ENCODE measurements around the gene STS.

Gene STS

DNA sequence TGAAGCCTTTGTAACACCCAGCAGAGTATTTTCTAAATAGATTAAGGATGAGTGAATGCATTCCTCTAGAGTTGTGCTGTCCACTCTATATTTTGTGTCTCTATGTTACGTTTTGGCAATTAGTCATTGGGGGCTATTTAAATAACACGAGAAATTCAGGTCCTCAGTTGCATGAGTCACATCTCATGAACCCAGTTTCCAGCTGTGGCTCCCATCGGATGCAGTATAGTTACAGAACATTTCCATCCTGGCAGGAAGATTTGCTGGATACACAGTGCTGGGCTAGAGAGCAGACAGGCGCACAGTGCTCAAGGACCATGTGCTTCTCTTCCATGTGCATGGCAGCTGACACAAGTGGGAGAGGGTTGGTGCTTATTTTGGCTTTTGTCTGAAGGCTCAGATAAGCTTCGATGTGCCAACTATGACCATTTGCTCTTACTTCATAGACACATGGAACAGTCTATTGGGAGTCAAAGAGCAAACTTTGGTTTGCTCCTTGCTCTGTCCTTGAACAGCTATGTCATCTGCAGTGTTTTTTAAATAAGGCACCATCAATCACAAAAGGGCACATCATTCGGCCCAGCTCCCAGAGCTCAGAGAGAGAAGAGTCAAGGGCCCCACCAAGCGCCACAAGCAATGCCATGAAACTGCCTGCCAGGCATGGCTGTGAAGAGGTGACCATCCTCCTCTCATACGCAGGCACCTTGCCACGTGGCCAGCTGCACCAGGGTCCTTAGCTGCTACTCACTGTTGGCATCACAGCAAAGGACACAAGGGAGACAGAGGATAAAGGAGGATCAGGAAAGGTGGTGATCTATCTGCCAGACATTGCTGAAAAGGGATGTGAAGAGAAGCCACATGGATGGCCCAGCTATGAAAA, 8.1 kb upstream of the STS start:
- TF ChIP-seq, protein P1, sequence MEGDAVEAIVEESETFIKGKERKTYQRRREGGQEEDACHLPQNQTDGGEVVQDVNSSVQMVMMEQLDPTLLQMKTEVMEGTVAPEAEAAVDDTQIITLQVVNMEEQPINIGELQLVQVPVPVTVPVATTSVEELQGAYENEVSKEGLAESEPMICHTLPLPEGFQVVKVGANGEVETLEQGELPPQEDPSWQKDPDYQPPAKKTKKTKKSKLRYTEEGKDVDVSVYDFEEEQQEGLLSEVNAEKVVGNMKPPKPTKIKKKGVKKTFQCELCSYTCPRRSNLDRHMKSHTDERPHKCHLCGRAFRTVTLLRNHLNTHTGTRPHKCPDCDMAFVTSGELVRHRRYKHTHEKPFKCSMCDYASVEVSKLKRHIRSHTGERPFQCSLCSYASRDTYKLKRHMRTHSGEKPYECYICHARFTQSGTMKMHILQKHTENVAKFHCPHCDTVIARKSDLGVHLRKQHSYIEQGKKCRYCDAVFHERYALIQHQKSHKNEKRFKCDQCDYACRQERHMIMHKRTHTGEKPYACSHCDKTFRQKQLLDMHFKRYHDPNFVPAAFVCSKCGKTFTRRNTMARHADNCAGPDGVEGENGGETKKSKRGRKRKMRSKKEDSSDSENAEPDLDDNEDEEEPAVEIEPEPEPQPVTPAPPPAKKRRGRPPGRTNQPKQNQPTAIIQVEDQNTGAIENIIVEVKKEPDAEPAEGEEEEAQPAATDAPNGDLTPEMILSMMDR (IDR thresholded peaks at IDR 0.05; ENCODE audit: low read depth, low read length): no peak
- DNase-seq (ENCODE audit: extremely low read depth, low read depth): no peak

DNA sequence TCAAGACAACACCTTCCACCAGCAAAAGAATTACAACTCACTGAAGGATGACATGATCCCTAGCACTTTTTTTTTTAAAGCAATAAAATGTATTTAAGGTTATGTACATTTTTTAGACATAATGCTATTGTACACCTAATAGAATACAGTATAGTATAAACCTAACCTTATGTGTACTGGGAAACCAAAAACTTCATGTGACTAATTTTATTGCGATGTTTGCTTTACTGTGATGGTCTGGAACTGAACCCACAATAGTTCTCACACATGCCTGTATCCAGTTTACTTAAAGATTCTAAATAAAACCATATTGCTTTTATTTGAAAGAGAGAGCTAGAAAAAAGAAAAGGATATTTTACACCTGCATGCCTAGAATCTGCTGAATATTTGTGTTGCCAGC, 4.4 kb upstream of the STS start:
- no peak for DNase-seq (ENCODE audit: extremely low read depth, low read depth)
- TF ChIP-seq, protein P1 (IDR thresholded peaks at IDR 0.05; ENCODE audit: low read depth, low read length): no peak

DNA sequence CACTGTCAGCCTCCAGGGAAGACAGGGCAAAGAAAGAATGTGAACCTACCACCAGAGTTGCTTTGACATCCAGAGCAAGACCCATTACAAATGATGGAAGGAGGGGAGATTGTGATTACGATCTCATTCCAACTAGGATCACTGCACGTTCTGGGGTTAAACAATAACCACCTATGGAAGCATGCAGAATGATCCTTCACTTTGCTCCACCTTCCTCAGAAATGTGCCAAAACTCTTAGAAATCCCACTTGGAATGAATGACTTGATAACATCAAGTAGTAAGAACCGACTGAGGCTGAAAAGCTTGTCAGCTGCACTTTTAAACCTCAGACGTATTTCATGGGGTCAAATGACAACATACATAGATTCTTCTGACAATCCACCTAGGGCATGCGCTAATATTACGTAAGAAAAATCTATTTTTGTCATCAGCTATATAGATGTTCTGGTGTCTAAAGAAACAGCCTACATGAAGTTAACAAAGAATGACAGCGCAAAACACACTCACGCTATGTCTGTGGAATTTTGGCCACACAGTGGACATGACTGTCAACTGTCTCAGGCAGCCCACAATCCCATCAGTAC, 3.5 kb upstream of the STS start:
- TF ChIP-seq, protein P1 (IDR thresholded peaks at IDR 0.05; ENCODE audit: low read depth, low read length): no peak
- DNase-seq (ENCODE audit: extremely low read depth, low read depth): no peak

DNA sequence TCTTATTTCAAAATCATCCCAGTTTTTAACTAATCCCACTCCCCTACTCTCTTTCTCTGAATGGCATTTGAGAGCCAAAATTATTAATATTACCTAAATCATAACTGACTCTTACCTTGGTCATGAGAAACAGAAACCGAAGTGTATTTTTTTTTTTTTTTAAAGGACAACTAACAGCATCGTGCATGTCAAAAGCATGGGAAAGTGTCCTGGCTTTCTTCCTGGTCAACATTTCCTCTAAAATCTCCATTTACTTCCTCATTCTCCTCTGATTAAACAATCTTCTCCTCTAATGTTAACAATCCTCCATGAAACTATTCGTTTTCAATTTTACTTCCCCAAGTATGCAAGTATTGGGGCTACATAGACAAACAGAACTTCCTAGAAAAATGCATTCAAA, 2.1 kb upstream of the STS start:
- DNase-seq (ENCODE audit: extremely low read depth, low read depth): no peak
- TF ChIP-seq, protein P1 (IDR thresholded peaks at IDR 0.05; ENCODE audit: low read depth, low read length): no peak

DNA sequence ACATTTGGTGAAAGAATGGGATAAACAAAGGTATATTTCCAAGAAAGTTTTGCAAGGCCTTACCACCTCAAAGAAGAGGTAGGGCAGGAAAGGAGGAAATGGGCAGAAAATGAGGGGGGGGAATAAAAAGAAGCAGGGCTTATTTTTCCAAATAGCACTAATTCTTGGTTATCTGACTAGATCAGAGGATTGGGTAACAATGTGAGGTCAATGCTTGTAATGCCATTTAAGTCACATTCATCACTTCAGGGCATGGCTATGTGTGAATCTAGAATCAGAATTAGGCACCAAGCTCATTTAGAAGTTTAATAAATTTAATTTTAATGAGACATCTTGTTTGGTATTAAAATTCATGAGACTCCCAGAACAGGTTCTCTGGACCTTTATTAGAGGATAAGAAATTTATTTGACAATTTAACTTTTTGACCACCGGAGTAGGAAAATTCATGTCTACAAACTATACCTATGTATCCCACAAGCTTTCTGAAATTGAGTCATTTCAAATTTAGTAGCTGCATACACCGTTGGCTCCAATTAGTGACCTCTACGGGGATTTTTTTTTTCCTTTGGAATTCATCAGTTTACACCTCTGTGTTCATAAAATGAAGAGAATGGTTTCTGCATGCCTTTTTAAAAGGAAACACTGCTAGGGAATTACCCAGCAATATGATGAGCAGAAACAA, 1.4 kb upstream of the STS start:
- TF ChIP-seq, protein P1 (IDR thresholded peaks at IDR 0.05; ENCODE audit: low read depth, low read length): no peak
- DNase-seq (ENCODE audit: extremely low read depth, low read depth): no peak

DNA sequence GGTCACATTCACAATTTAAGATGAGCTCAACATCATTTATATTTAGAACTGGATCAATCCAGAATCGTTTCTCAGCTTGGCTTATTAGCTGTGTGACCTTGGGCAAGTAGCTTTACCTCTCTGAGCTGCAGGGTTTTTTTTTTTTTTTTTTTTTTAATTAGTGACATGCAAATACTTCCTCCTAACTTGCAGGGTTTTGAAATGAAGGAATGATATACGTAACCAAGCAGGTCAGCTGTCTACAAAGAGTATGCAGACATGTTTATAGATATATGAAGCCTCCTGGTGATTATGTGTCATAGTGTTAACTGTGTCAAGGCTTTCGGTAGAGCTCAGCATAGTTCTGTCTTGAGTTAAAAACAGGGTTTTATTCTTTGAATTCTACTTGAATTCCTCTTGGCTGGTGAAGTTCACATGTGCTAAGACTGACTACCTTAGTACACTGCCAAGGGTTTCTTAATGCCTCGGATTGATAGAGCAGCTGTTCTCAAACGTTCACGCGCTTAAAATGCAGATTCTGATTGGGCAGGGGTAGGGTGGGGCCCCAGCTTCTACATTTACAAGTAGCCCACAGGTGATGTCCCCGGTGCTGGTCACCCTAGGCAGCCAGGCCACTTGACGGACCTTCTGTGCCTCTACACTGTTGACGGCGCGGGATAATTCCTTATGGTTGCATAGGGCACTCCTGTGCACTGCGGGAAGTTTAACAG, 654 bp upstream of the STS start:
- TF ChIP-seq, protein P1 (IDR thresholded peaks at IDR 0.05; ENCODE audit: low read depth, low read length): no peak
- no peak for DNase-seq (ENCODE audit: extremely low read depth, low read depth)
